Stimulated activated CD4-positive, alpha-beta T cell treated with anti-CD3 and anti-CD28 coated beads, Interleukin-2, amount 100 ng/mL, for 24 hours (primary cell): ENCODE measurements around the gene FGD2.

Source experiments
- DNase-seq, 2 donors: peaks; one replicate each; pipeline ENCODE4 v3.0.0-alpha.2; 2020

The FGD2 gene

DNA sequence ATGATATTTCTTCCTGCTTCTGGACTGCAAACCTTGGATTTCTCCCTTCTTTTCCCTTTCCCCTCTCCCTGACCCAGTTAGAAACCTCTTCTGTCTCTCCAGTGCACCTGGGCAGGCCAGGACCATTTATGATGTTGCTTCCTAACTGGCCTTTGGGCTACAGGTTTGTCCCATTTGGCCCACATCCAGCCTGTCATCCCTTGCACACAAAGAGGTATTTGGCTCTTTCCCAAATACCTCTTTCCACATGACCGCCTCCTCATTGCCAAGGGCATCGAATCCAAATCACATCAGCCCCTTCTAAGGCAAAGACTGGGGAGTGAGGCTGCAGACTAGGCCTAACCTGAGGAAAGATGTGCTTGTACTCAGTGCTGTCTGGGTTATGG lies 13.6 kb downstream of the FGD2 start:
- no peak for DNase-seq

DNA sequence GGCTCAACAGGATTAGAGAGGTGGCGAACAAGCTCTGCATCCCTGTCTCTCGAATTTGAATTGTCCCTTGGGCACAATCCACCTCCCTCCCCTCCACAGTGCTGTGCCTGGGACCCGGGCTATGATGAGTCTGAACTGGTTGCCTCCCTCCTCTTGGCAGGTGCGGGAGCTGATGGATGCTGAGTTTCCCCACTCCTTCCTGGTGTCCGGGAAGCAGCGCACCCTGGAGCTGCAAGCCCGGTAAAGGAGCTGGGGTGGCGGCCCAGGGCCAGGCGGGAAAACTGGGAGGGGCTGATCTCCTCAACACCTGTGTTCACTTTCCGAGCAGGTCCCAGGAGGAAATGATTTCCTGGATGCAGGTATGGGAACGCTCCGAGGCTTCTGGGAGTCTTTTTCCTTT lies 14.9 kb downstream of the FGD2 start:
- DNase-seq, result no peak

DNA sequence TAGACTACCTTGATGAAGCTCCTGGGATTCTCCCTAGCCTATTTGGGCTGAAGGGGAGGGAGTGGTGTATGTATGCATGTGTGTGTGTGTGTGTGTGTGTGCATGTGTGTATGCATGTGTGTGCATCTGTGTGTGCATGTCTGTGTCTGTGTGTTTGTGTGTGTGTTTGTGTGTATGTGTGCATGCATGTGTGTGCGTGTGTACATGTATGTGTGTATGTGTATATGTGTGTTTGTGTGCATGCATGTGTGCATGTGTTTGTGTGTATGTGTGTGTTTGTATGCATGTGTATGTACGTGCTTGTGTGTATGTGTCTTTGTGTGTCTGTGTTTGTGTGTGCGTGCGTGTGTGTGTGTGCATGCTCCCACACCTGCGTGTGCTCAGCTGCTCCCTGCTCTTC lies 15.4 kb downstream of the FGD2 start:
- DNase-seq, result no peak

DNA sequence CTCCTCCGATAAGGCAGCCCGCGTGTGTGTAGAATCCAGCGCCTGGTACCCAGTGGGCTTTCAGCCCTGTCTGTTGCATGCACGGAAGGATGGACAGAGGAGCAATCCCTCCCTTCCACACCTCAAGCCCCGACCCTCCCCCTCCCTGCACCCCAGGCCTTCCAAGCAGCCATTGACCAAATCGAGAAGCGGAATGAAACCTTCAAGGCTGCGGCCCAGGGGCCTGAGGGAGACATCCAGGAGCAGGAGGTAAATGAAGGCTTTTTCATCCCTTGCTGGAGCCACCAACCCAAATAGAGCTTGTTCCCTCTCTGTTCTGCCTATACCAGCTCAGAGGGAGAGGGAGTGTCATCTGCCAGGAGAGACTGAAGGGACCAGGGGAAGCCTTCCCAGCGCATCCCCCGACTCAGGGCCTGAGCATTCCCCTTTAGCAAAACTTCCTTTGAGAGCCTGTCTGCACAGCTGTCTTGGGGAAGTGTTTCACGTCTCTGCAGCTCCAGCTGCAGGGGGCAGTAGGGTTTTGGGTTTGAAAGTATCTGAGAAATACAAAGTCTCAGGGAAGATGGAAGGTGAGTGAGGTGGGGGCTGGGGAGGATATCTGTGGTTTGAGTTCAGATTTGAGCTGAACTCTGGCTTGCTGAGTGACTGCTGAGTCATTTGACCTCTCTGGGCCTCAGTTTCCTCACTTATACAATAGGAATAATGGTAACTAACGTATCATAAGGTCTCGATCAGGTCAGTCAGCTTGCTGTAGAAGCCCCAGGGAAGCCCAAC lies 16.1 kb downstream of the FGD2 start:
- DNase-seq, result peak; percentile 69

DNA sequence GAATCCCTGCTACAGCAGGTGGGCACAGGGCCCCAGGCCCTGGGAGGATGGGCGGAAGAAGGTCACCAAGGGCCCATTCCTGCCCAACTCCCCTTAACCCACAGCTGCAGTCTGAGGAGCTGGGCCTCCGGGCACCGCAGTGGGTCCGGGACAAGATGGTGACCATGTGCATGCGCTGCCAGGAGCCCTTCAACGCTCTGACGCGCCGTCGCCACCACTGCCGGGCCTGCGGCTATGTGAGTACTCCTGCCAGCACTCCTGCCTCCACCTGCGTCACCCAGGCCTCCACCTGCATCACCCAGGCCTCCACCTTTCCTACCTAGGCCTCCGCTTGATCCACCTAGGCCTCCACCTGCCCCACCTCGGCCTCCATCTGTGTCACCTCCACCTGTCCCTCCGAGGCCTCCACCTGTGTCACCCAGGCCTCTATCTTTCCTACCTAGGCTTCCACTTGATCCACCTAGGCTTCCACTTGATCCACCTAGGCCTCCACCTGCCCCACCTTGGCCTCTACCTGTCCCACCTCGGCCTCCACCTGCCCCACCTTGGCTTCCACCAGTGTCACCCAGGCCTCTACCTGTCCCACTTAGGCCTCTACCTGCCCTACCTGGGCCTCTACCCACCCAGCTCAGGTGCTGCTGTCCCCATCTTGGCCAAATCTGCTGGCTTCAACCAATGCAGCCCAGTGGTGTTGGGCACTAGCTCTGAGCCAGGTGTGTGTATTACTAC lies 16.8 kb downstream of the FGD2 start:
- no peak for DNase-seq

DNA sequence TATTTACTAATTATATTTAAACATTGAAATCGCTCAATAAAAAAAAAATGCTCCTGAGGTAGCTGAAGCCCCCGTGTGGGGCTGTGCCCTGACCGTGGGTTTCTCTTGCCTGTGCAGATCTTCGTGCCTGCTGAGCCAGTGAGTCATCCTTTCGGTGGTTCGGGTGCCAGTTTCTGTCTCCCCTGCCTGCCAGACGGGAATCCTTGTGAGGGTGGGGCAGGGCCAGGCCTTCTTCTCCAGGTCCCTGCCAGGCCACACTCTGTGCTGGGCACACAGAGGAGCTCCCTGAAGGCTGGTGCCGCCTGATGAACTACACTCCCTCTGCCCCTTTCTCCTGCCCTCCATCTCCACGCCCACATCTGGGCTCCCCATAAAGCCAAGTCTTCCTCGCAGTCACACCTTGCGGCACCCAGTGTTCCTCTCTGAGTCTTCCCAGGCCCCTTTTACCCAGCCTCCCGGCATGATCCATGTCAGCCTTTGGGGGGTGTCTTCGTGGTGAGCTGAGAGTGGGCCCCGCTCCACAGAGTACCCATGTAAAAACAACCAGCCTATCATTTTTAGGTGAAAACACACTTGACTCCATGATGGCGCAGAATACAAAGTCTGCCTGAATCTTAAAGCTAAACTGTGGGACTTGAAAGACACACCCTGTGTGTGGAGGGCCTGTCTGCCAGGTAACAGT lies 19.3 kb downstream of the FGD2 start:
- DNase-seq, result peak; percentile 66

DNA sequence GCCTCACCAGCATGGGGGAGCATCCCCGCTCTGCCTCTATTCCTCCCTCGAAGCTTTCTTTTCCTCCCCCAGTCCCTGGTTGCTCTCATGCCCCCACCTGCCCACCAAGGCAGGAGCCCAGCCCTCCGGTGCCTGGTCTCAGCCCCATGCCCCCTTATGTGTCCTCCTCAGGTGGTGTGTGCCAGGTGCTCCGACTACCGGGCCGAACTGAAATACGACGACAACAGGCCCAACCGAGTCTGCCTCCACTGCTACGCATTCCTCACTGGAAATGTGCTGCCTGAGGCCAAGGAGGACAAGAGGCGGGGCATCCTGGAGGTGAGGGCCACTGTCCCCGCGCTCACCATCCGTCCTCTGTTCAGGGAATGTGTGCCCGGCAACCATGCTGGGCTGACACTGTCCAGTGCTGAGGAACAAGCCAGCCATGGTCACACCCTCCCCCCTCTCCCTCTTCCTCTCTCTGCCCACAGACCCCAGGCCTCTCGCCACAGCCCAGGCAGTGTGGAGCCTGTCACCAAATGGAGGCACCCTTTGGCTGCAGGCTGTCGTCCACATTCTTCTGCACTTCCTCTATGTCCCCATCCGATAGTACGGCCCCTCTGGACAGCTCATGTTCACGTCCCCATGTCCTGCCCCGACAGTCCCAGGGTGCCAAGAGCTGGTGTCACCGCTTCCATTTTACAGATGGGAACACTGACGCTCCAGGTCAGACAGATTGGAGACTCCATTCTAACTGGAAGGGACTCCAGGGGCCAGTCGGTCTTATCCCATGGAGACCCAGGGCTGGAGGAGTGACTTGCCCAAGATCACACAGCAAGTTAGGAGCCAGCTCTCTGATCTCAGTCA lies 20.4 kb downstream of the FGD2 start:
- no peak for DNase-seq

DNA sequence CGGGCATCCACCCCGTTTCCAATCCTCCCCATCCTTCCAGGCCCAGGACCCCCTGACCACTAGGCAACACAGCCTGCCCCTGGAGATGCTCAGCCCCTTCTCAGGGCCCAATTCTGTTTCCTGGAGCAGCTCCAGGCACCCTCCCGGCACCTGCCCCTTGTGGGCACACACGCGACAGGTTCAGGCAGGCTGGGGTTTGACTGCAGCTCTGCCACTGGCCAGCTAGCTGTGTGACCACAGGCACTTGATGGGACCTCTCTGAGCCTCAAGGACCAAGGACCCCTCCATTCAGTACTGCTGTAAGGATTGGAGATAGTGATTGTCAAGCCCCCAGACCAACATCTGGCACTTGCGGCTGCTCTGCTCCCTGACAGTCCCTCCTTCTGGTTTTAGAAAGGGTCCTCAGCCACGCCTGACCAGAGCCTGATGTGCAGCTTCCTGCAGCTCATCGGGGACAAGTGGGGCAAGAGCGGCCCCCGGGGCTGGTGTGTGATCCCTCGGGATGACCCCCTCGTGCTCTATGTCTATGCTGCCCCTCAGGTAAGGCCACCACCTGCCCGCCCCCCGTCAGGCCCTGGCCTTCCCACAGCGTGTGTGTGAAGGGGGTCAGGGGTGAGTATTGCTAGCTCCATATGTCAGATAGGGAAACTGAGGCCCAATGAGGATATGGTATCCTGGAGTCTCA lies 21.7 kb downstream of the FGD2 start:
- no peak for DNase-seq

DNA sequence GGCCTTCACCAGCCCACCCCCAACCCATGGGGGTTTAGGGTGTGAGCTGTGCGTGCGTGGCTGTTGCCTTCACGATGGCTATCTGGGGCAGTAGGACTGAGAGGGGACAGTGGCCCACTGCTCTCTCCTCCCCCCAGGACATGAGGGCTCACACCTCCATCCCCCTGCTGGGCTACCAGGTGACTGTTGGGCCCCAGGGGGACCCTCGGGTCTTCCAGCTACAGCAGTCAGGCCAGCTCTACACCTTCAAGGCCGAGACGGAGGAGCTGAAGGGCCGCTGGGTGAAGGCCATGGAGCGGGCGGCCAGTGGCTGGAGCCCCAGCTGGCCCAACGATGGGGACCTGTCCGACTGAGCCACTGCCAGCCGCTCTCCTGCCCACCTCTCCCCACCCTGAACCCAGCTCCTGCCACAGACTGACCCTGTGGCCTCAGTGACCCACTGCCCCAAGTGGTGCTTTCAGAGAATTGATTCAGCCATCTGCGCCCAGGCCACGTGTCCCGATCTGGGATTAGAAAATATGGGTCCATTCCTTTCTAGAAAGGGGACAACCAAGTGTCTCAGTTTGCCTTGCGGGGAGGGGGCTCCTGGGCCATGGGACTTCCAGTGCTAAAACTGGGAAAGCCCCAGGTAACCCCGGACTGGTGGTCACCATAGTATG lies 22.5 kb downstream of the FGD2 start:
- no peak for DNase-seq

DNA sequence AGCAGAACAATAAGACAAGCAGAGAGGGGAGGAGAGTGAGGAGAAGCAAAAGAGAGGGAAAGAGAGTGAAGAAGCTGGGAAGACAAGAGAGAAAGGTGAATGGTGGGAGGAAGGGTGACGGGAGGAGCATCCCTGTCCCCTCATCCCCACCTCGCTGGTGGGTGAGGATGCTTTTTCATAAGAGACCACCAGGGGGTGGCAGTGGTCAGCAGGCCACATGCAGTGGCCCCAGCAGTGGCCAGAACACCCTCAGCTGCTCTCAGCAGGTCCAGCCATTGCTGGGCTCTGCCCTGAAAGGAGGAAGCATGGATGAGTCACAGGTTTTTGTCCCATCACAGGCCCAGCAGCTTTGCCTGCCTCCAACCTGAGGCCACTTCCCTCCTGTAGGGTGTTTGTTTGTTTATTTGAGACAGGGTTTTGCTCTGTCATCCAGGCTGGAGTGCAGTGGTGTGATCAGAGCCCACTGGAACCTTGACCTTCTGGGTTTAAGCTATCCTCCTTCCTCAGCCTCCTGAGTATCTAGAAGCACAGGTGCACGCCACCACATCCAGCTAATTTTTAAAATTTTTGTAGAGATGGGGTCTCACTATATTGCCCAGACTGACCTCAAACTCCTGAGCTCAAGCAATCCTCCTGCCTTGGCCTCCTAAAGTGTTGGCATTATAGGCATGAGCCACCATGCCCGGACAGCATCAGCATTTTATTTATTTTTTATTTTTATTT lies 24.0 kb downstream of the FGD2 start:
- DNase-seq, result peak; percentile 40 to 54

DNA sequence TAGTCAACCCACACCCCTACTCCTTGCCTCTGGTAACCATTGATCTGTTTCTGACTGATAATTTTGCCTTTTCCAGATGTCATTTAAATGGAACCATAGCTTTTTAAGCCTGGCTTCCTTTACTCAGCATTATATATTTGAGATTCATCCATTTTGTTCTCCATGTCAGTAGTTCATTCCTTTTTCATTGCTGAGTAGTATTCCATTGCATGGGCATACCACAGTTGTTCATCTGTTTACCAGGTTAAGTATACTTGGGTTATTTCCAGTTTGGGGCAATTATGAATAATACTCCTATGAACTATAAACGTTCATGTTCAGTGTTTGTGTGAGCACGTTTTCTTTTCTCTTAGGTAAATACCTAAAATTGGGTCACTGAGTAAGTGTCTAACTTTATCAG lies 25.1 kb downstream of the FGD2 start:
- DNase-seq, result no peak

DNA sequence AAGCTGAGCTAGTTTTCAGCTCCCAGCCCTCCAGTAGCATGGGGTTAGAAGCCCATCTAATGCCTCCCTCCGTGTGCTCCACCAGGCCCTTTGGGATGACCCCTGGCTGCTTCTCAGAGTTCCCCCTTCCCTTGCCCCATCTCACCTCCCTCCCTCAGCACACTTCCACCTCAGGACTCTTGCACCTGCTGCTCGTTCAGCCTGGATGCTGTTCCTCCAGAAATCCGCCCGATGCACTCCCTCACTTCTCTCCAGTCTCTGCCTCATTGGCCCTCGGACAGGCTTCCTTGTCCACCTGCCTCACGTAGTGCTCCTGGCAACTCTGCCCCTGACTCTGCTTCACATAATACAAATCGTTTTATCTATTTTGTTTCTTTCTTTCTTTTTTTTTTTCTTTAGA lies 26.8 kb downstream of the FGD2 start:
- DNase-seq, result no peak

DNA sequence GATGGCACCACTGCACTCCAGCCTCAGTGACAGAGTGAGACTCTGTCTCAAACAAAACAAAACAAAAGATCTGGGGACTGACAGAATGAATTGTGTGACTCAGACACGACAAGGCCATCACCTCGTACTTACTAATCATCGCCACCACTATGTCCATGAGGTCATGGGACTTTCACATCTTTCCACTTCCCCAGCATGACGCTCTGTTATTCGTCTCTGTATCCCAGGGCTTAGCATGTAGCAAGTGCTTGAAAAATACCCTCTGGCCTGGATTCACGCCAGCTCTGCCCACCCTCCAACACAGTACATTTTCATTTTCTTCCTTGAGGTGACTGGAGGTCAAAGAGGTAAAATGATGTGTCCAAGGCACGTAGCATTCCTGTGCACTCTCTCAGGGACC lies 27.8 kb downstream of the FGD2 start:
- peak; percentile 51 for DNase-seq

DNA sequence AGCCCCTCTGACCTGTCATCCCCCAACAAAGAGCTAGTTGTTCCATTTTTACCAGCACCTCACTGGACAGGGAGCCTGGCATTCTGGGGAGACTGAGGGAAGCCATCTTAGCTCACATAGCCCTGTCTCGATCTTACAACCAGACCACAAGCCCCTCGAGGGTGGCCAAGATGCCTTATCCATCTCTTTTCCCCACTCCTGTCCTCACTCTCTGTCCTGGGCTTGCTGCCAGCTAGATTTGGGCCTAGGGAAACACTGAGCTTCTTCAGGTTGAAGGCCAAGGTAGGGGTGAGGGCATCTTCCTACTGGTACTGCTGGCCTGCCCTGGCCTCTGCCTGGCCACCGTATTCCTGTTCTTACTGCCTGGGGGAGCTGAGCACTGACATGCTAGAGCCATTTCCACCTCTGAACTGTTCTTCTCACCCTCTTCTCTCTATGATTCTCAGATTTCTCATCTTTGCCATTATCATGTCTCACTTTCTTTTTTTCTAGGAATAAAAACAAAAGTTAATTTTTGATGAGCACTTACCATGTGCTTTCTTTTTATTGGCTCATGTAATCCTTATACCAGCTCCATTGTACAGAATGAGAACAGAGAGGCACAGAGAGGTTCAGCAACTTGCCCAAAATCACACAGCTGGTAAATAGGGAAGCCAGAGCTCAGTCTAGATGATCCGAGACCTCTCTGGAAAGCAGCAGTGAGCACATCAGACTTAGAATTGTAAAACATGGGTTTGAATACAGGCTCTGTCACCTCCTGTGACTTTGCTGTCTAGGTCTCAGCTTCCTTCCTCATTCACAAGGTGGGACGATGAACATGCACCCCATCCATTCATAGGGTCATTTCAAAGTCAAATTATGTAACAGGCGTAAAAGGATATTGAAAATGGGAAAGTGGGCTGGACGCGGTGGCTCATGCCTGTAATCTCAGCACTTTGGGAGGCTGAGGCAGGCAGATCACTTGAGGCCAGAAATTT lies 28.7 kb downstream of the FGD2 start:
- peak in 1 of 2 donors; percentile 10 for DNase-seq

DNA sequence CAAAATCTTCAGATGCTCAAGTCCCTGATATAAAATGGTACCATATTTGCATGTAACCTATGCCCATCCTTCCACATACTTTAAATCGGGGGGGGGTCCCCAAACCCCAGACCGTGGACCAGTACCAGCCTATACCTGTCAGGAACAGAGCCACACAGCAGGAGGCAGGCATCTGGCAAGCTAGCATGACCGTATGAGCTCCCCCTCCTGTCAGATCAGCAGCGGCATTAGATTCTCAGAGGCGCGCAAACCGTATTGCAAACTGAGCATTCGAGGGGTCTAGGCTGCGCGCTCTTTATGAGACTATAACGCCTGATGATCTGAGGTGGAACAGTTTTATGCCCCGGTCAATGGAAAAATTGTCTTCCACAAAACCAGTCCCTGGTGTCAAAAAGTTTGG lies 30.7 kb downstream of the FGD2 start:
- no peak for DNase-seq

DNA sequence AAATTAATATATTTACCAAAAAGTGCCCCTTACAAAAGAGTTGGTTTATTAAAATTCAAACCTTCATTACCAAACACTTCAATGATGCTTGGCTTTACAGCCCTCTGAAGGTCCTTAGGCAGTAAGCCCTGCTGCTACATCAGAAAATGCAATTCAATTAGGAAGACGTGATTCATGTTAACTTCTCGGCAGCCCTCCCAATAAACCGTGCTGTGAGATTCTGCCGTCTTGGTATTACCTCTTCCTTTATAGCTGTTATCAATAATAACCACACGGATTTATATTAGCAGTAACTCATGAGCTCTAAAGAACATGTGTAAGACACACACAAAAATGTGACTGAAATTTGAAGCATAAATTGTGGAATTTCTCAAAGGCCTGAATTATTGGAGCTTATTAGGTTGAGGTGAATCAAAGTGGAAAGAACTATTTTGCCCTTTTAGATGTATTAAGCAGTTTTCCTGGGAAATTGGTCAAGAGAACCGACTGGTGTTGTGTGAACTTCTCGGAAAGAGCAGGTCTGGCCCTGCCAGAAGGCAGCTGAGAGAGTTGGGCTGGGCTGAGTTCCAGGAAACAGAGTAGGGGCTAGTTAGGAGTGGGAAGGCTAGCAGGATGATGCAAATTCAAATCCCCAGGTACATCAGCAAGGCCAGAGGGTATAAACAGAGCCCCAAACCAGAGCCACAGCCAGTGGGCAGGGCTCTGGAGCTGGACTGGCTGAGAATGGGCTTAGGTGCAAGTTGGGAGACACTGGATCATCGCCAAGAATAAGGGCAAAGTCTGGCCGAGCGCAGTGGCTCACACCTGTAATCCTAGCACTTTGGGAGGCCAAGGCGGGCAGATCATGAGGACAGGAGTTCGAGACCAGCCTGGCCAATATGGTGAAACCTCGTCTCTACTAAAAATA lies 33.1 kb downstream of the FGD2 start:
- no peak for DNase-seq

DNA sequence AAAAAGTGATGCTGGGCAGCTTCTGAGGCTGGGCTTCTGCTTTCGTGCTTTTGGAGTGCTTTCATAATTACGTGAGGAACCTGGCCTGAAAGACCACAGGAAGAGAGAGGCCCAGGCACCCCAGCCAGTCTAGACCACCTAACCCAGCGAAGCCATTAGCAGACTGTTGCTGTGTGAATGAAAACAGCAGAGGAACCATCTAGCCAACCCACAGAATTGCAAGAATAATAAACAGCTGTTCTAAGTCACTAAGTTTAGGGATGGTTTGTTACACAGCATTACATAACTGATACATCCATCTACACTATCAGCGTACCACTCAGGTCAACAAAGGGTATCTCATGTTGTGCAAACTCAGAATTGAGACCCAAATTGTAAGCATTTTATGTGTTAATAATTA lies 34.5 kb downstream of the FGD2 start:
- DNase-seq, result no peak

DNA sequence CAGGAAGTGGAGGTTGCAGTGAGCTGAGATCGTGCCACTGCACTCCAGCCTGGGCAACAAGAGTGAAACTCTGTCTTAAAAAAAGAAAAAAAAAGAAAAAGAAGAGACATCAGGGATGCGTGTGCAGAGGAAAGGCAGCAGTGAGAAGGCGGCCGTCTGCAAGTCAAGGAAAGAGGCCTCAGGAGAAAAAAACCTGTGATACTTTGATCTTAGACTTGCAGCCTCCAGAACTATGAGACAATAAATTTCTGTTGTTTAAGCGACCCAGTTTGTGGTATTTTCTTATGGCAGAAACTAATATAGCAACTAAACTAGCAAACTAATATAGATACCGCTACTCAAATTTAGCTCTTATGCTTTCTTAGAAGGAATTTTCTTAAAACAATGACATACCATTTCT lies 36.1 kb downstream of the FGD2 start:
- no peak for DNase-seq

DNA sequence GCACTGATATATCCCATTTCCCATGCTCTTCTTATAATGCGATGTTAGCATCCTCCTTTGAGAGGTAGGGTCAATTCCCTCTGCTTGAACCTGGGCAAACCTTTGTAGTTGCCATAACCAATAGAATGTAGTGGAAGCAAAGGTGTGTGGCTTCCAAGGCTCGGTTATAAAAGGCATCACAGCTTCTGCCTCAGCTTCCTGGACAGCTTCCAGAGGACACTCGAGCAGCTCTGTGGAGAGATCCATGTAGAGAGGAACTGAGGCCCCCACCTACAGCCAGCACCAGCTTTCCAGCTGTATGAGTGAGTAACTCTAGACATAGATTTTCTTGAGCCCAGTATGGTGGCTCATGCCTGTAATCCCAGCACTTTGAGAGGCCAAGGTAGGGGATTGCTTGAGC lies 36.7 kb downstream of the FGD2 start:
- no peak for DNase-seq
